MCF 10A (cell line): ENCODE results near the gene RNF150. TPM values are rescaled to one million over a fixed set of nuclear protein-coding genes. Genes with fewer than 3 reads are reported as not detected.

Experiments
- BruUV-seq: library from RNA; stranded (reverse); fragments of 400-500 nt; replicated peaks from 2 replicates; lab custom pipeline; 2021; lab: Mats Ljungman, UMichigan
- CTCF ChIA-PET: fragments of 300-600 bp; sonication (Branson Sonifier 250); formaldehyde crosslinking; extraction: SDS; loops from one replicate; lab custom pipeline; 2021; ENCODE audit warnings: antibody characterized with exemption, inconsistent platforms; lab: Yijun Ruan, JAX
- POLR2A ChIA-PET: fragments of 300-600, 350-650 bp; sonication (Branson Sonifier 250); formaldehyde crosslinking; extraction: SDS; loops from one replicate; lab custom pipeline; 2020; ENCODE audit warnings: antibody characterized with exemption, inconsistent platforms; lab: Yijun Ruan, JAX
- DNase-seq: peaks from one replicate; pipeline ENCODE4 v3.0.0-alpha.2; 2018; ENCODE audit not compliant: unreplicated experiment
- H3K27ac Mint-ChIP-seq: one replicate; pipeline ENCODE4 v1.8.0; 2022; ENCODE audit warnings: mild to moderate bottlenecking, low read depth, mixed read lengths; ENCODE audit not compliant: unreplicated experiment
- H3K27me3 Mint-ChIP-seq: one replicate; pipeline ENCODE4 v1.8.0; 2022; ENCODE audit warnings: mixed read lengths; ENCODE audit not compliant: insufficient read depth, unreplicated experiment
- H3K36me3 Mint-ChIP-seq: one replicate; pipeline ENCODE4 v1.8.0; 2022; ENCODE audit warnings: mild to moderate bottlenecking, moderate library complexity, mixed read lengths; ENCODE audit not compliant: insufficient read depth, unreplicated experiment
- H3K4me1 Mint-ChIP-seq: one replicate; pipeline ENCODE4 v1.8.0; 2022; ENCODE audit warnings: mixed read lengths; ENCODE audit not compliant: insufficient read depth, unreplicated experiment
- H3K4me3 Mint-ChIP-seq: one replicate; pipeline ENCODE4 v1.8.0; 2022; ENCODE audit warnings: mild to moderate bottlenecking, moderate library complexity, mixed read lengths; ENCODE audit not compliant: unreplicated experiment
- H3K9me3 Mint-ChIP-seq: one replicate; pipeline ENCODE4 v1.8.0; 2022; ENCODE audit warnings: mixed read lengths; ENCODE audit not compliant: unreplicated experiment
- intact Hi-C: fragments of 100-400 bp; cut with micrococcal nuclease; formaldehyde crosslinking; loops from 2 replicates; pipeline ENCODE4 v1.14.1; 2022
- total RNA-seq: library from RNA; stranded (reverse); gene quantifications from 2 replicates; pipeline ENCODE4 v1.2.3, GENCODE V29; 2022
- TF ChIP-seq, protein P1 (sequence below): fragments of 200-600 bp; IDR thresholded peaks from one replicate; pipeline ENCODE4 v1.8.0; 2022; ENCODE audit warnings: antibody characterized with exemption, mild to moderate bottlenecking; ENCODE audit not compliant: unreplicated experiment

The RNF150 gene
- total RNA-seq, 1 experiment from 2014 or later = 0.44 TPM

DNA sequence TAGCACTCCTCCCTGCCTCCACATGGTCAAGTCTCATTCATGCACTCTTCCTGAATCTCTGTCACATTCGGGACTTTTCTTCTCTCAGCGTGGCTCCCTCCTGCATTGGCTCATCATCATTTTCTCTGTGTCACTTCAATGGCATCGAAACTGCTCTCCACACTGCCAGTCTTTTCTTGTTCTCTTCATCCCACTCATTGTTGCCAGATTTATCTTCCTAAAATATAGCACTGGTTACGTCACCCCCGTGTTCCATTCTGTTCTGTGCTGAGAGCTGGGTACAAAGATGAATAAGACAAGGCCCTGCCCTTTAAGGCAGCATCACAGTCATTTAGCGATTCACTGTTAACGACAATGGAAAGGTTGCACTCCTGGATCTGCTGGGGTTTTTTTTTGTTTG is 202.7 kb downstream of the RNF150 start:
- Mint-ChIP-seq H3K27ac (no peak overlapping the region), H3K27me3 (no peaks in the 10 kb centered on the region), H3K36me3 (no peaks in the 10 kb centered on the region), H3K9me3 (no peaks in the 10 kb centered on the region), H3K4me1 (peaks cover 12% of the 10 kb centered on the region), H3K4me3 (no peak overlapping the region)
- ChIA-PET POLR2A (interaction anchor here (0.6 kb wide), 1 partner anchor 392 kb away, joined by 3 read pairs; no protein-coding TSS in a partner anchor), CTCF (interaction anchor here (0.5 kb wide), 1 partner anchor 676 kb away, joined by 3 read pairs; no protein-coding TSS in a partner anchor)
- no peak for DNase-seq
- intact Hi-C loops = no loop called here
- TF ChIP-seq, protein P1, sequence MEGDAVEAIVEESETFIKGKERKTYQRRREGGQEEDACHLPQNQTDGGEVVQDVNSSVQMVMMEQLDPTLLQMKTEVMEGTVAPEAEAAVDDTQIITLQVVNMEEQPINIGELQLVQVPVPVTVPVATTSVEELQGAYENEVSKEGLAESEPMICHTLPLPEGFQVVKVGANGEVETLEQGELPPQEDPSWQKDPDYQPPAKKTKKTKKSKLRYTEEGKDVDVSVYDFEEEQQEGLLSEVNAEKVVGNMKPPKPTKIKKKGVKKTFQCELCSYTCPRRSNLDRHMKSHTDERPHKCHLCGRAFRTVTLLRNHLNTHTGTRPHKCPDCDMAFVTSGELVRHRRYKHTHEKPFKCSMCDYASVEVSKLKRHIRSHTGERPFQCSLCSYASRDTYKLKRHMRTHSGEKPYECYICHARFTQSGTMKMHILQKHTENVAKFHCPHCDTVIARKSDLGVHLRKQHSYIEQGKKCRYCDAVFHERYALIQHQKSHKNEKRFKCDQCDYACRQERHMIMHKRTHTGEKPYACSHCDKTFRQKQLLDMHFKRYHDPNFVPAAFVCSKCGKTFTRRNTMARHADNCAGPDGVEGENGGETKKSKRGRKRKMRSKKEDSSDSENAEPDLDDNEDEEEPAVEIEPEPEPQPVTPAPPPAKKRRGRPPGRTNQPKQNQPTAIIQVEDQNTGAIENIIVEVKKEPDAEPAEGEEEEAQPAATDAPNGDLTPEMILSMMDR = no peak
- BruUV-seq = no TSS peak

DNA sequence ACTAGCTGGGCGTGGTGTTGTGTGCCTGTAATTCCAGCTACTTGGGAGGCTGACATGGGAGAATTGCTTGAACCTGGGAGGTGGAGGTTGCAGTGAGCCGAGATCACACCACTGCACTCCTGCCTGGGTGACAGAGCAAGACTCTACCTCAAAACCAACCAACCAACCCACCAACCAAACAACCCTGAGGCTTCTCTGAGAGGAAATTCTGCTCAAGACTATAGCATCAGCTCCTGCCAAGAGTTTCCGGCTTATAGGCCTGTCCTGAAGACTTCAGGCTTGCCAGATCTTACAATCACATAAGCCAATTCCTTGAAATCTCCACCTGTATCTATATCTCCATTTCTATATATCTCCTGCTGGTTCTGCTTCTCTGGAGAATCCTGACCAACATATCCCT is 203.3 kb downstream of the RNF150 start:
- no peaks in the 10 kb centered on the region for H3K9me3 Mint-ChIP-seq
- peaks cover 12% of the 10 kb centered on the region for H3K4me1 Mint-ChIP-seq
- H3K27me3 Mint-ChIP-seq = no peaks in the 10 kb centered on the region
- no peak for DNase-seq
- H3K36me3 Mint-ChIP-seq = no peaks in the 10 kb centered on the region
- POLR2A ChIA-PET = interaction anchor here (0.6 kb wide), 1 partner anchor 391 kb away, joined by 3 read pairs; no protein-coding TSS in a partner anchor
- BruUV-seq = no TSS peak
- CTCF ChIA-PET = interaction anchor here (0.7 kb wide), 1 partner anchor 161 kb away, joined by 3 read pairs; no protein-coding TSS in a partner anchor
- H3K27ac Mint-ChIP-seq = no peak overlapping the region
- intact Hi-C loops = no loop called here
- no peak overlapping the region for H3K4me3 Mint-ChIP-seq
- TF ChIP-seq, protein P1 = no peak

DNA sequence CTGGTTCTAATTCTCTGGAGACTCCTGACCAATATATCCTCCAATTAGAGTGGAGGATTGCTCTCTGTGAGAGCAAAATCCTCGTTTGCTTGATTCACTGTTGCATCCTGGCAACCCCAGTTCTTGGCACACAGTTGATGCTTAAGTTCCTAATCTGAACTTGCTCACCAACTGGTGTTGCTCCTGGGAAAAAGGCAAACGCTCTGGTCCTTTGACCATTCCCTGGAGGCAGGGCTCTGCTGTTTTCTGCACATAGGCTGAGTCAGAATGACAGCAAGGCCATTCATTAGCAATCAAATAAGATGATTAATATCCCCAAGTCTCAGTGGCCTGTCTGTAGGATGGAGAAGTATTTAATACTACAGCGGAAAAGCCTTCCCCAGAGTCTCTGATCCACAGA is 204.4 kb downstream of the RNF150 start:
- no peak for DNase-seq
- TF ChIP-seq, protein P1 = no peak
- intact Hi-C loops = no loop called here
- Mint-ChIP-seq H3K9me3 (no peaks in the 10 kb centered on the region), H3K36me3 (no peaks in the 10 kb centered on the region), H3K27me3 (no peaks in the 10 kb centered on the region), H3K4me3 (no peak overlapping the region), H3K27ac (no peak overlapping the region), H3K4me1 (peaks cover 12% of the 10 kb centered on the region)
- CTCF ChIA-PET = no interaction called here
- POLR2A ChIA-PET = no interaction called here
- no TSS peak for BruUV-seq

- POLR2A ChIA-PET = no interaction called here
- H3K9me3 Mint-ChIP-seq = no peaks in the 10 kb centered on the region
- H3K4me3 Mint-ChIP-seq = no peak overlapping the region
- TF ChIP-seq, protein P1 = no peak
- intact Hi-C loops = no loop called here
- no TSS peak for BruUV-seq
- no peaks in the 10 kb centered on the region for H3K36me3 Mint-ChIP-seq
- no peak overlapping the region for H3K27ac Mint-ChIP-seq
- DNase-seq = no peak
- H3K4me1 Mint-ChIP-seq = peaks cover 8% of the 10 kb centered on the region
- H3K27me3 Mint-ChIP-seq = no peaks in the 10 kb centered on the region
- CTCF ChIA-PET = interaction anchor here (0.7 kb wide), 1 partner anchor 18 kb away, joined by 4 read pairs; no protein-coding TSS in a partner anchor
These were observed 206.6 kb downstream of the RNF150 start for GRCh38 chr4:140926672-140927071.
